Measurements from ENCODE around the gene PIR. TPM values are rescaled to one million over a fixed set of nuclear protein-coding genes. Genes with fewer than 3 reads are reported as not detected.

Gene PIR
- total RNA-seq, result 4.1 TPM

GRCh38 chrX:15493118-15493962, at the start of gene PIR:
PIR (minus strand) TSS chrX:15493333; CDS start chrX:15491257, 2,076 bp downstream.

GRCh38 chrX:15500497-15500966, 7.4 kb upstream of the PIR start, which contains the start of gene BMX:
BMX (plus strand) TSS chrX:15500807; CDS start chrX:15508354, 7,547 bp downstream.

GRCh38 chrX:15384304-15384703, 108.8 kb downstream of the PIR start, which contains the start of gene VEGFD:
VEGFD (minus strand) TSS chrX:15384413; CDS start chrX:15383946, 467 bp downstream.

GRCh38 chrX:15335135-15336022, 157.8 kb downstream of the PIR start, which contains the start of gene PIGA:
PIGA (minus strand) TSS chrX:15335523; CDS start chrX:15331930, 3,593 bp downstream.

Other genes starting within 250 kb of the PIR start
- 11.9 TPM for gene ASB9, start 223.2 kb downstream of the PIR start, total RNA-seq
- gene ASB11, start 177.7 kb downstream of the PIR start, total RNA-seq, result 5.3 TPM
- 16.2 TPM for gene PIGA, start 157.8 kb downstream of the PIR start, total RNA-seq
- 0.58 TPM for gene VEGFD, start 108.9 kb downstream of the PIR start, total RNA-seq
- 0.70 TPM for gene BMX, start 7.5 kb upstream of the PIR start, total RNA-seq
- gene ACE2, start 107.6 kb upstream of the PIR start, total RNA-seq, result 16.9 TPM
- gene CLTRN, start 171.5 kb upstream of the PIR start, total RNA-seq, result 10.3 TPM
- gene CA5B, start 244.9 kb upstream of the PIR start, total RNA-seq, result 13.7 TPM

All from metanephros (tissue), 1 donor.